GM21526 (cell line): ENCODE results near the gene DAB1.

ENCODE experiments used
- ATAC-seq: cut with Tn5 transposase; IDR thresholded peaks from one replicate; pipeline ENCODE4 v1.9.1; 2021; ENCODE audit warnings: moderate library complexity; ENCODE audit not compliant: unreplicated experiment, low FRiP score

DAB1 gene

GRCh38 chr1:57420981-57421785 is 2.7 kb downstream of the DAB1 start:
- no peak for ATAC-seq

GRCh38 chr1:57418971-57419370 is 4.9 kb downstream of the DAB1 start:
- no peak for ATAC-seq

- no peak for ATAC-seq
Measured at GRCh38 chr1:57411262-57411661, 12.6 kb downstream of the DAB1 start.

- no peak for ATAC-seq
Measured at GRCh38 chr1:57410508-57410907, 13.4 kb downstream of the DAB1 start.

- ATAC-seq: no peak
Measured at GRCh38 chr1:57407928-57408327, 15.9 kb downstream of the DAB1 start.

GRCh38 chr1:57406428-57406970 is 17.4 kb downstream of the DAB1 start:
- no peak for ATAC-seq

GRCh38 chr1:57404884-57405283 is 19.0 kb downstream of the DAB1 start:
- no peak for ATAC-seq

GRCh38 chr1:57403201-57403600 is 20.7 kb downstream of the DAB1 start:
- ATAC-seq: no peak

GRCh38 chr1:57401671-57402070 is 22.2 kb downstream of the DAB1 start:
- ATAC-seq: no peak

- no peak for ATAC-seq
Measured at GRCh38 chr1:57400048-57400447, 23.8 kb downstream of the DAB1 start.

GRCh38 chr1:57393058-57393584 is 30.7 kb downstream of the DAB1 start:
- no peak for ATAC-seq

GRCh38 chr1:57385336-57385735 is 38.5 kb downstream of the DAB1 start:
- ATAC-seq: no peak

GRCh38 chr1:57384901-57385300 is 39.0 kb downstream of the DAB1 start:
- no peak for ATAC-seq

- ATAC-seq: no peak
Measured at GRCh38 chr1:57384284-57384683, 39.6 kb downstream of the DAB1 start.

- no peak for ATAC-seq
Measured at GRCh38 chr1:57381871-57382270, 42.0 kb downstream of the DAB1 start.

- no peak for ATAC-seq
Measured at GRCh38 chr1:57381426-57381825, 42.4 kb downstream of the DAB1 start.

- no peak for ATAC-seq
Measured at GRCh38 chr1:57380923-57381322, 42.9 kb downstream of the DAB1 start.

- ATAC-seq: no peak
Measured at GRCh38 chr1:57378534-57378933, 45.3 kb downstream of the DAB1 start.

- ATAC-seq: no peak
Measured at GRCh38 chr1:57377339-57378139, 46.3 kb downstream of the DAB1 start.

- no peak for ATAC-seq
Measured at GRCh38 chr1:57376041-57376440, 47.8 kb downstream of the DAB1 start.

GRCh38 chr1:57369889-57370288 is 54.0 kb downstream of the DAB1 start:
- ATAC-seq: no peak
